Panc1 (cell line): ENCODE measurements around the gene TM4SF20.

Experiments used
- POLR2AphosphoS5 ChIP-seq: IDR thresholded peaks from 2 replicates; pipeline ENCODE4 v1.6.1; 2012; ENCODE audit warnings: mild to moderate bottlenecking, low read depth, low read length, moderate library complexity
- REST ChIP-seq, 2 experiments: IDR thresholded peaks; 2 replicates each; pipeline ENCODE4 v1.6.1; 2011 to 2012; ENCODE audit warnings: low read depth in 2 of 2, control low read depth in 1 of 2, low read length in 1 of 2, mild to moderate bottlenecking in 1 of 2, moderate library complexity in 1 of 2; ENCODE audit not compliant: insufficient read depth in 1 of 2
- SIN3A ChIP-seq: IDR thresholded peaks from 2 replicates; pipeline ENCODE4 v1.6.1; 2012; ENCODE audit warnings: low read depth, mild to moderate bottlenecking, low read length, moderate library complexity, borderline replicate concordance; ENCODE audit not compliant: insufficient read depth
- TF ChIP-seq, protein P1 (sequence below): fragments of 450-650 bp; IDR thresholded peaks from 2 replicates; pipeline ENCODE4 v1.5.1; 2017; ENCODE audit warnings: mild to moderate bottlenecking

DNA sequence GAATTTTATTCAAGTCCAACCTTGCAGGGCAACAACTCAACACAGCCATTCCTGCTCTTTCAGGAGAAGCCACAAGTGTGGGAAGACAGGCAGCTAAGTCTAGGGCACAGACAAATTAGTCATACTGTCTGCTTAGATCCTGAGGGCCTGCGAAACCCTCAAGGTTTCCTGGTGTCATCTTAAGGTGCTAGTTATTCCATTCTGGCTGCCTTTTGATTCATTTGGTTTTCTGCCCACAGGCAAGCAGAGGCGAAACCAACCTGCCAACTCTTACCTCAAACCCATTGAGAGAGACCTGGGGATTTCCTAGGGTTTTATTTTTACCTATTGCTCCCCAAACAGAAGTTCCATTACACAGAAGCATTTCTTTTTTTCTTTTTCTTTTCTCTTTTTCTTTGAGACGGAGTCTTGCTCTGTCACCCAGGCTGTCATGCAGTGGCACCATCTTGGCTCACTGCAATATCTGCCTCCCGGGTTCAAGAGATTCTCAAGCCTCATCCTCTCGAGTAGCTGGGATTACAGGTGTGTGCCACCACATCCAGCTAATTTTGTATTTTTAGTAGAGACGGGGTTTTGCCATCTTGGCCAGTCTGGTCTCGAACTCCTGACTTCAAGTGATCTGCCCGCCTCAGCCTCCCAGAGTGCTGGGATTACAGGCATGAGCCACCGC lies 32.3 kb upstream of the TM4SF20 start:
- TF ChIP-seq, protein P1, sequence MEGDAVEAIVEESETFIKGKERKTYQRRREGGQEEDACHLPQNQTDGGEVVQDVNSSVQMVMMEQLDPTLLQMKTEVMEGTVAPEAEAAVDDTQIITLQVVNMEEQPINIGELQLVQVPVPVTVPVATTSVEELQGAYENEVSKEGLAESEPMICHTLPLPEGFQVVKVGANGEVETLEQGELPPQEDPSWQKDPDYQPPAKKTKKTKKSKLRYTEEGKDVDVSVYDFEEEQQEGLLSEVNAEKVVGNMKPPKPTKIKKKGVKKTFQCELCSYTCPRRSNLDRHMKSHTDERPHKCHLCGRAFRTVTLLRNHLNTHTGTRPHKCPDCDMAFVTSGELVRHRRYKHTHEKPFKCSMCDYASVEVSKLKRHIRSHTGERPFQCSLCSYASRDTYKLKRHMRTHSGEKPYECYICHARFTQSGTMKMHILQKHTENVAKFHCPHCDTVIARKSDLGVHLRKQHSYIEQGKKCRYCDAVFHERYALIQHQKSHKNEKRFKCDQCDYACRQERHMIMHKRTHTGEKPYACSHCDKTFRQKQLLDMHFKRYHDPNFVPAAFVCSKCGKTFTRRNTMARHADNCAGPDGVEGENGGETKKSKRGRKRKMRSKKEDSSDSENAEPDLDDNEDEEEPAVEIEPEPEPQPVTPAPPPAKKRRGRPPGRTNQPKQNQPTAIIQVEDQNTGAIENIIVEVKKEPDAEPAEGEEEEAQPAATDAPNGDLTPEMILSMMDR: no peak
- TF ChIP-seq SIN3A (no peak), REST (IDR thresholded peaks at IDR 0.05; ENCODE audit: insufficient read depth in 1 of 2, low read depth in 2 of 2, low read length in 1 of 2) (no peak), POLR2AphosphoS5 (no peak)
